ENCODE results near the gene DHFR.

DNA sequence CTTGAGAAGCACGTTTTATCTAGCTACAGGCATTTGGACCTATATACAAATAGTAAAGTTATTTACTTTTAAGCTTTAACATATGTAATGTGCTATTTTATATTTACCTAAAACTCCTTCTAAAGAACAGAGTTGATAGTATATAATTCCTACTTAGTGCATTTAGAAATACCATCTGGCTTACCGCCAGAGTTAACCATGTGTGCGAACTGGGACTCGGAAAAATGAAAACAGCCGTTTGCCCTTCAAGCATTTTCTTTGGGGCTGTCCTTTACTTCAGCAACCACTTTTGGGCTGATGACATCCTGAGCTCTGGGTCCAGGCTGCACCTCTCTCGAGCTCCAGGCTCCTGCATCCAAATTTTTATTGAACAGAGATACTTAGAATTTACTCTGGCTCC lies 21.9 kb upstream of the DHFR start:
- TF ChIP-seq, protein P1, sequence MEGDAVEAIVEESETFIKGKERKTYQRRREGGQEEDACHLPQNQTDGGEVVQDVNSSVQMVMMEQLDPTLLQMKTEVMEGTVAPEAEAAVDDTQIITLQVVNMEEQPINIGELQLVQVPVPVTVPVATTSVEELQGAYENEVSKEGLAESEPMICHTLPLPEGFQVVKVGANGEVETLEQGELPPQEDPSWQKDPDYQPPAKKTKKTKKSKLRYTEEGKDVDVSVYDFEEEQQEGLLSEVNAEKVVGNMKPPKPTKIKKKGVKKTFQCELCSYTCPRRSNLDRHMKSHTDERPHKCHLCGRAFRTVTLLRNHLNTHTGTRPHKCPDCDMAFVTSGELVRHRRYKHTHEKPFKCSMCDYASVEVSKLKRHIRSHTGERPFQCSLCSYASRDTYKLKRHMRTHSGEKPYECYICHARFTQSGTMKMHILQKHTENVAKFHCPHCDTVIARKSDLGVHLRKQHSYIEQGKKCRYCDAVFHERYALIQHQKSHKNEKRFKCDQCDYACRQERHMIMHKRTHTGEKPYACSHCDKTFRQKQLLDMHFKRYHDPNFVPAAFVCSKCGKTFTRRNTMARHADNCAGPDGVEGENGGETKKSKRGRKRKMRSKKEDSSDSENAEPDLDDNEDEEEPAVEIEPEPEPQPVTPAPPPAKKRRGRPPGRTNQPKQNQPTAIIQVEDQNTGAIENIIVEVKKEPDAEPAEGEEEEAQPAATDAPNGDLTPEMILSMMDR (IDR thresholded peaks at IDR 0.05; ENCODE audit: borderline replicate concordance, extremely low read depth, low read length, poor library complexity, severe bottlenecking) = no peak
- TF ChIP-seq EZH2 (IDR thresholded peaks at IDR 0.05; ENCODE audit: borderline replicate concordance, low read depth, low read length, severe bottlenecking) = no peak
